HG03135 (cell line): Measurements from ENCODE around the gene RBFOX2.
"Not testable (repeated sequence)": the region's sequence is repeated elsewhere in the genome, so short reads cannot be mapped to it uniquely, and the experiment has no call there.

Experiments used
- ATAC-seq: cut with Tn5 transposase; IDR thresholded peaks from one replicate; pipeline ENCODE4 v1.9.1; 2021; ENCODE audit warnings: mild to moderate bottlenecking, moderate library complexity; ENCODE audit not compliant: unreplicated experiment

Gene RBFOX2

DNA sequence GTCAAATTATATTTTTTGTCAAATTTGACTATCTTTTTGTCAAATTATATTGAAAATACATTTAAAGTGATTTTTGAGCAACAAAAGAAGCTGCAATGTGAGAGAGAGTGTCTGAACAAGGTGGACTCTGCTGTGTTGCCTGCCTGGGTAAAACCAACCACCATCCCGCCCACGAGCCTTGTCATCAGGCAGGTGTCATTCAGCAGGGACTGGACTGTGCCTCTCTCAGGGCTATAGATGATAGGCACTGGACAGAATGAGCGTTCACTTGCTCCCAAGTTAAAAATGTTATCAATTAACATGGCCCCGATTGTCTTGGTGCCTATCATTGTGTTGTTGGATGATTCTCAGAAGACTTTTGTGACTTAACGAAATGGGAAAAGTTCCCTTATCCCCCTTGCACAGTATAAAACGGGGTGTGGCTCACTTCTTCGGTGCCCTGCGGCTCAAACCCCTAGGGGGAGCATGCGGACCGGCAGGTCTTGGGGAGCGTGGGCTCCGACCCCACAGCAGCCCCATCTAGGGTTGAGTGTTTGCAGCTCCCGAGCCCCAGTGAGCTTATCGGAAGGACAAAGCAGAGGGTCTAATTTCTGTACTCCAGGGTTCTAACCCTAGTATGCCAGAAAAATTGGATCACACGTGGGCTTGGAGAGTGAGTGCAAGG is 309.3 kb downstream of the RBFOX2 start:
- no peak for ATAC-seq

DNA sequence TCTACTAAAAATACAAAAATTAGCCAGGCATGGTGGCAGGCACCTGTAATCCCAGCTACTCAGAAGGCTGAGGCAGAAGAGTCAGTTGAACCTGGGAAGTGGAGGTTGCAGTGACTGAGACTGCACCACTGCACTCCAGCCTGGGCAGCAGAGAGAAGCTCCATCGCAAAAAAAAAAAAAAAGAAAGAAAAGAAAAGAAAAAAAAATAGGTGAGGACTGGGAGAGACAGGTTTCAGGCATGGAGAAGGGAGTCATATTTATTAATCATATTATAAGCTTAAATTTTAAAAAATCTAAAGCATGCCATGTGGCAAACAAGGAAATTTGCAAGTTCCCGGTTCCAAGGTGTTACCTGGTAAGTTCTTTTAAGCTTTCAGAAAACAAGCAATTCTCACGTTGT is 311.1 kb downstream of the RBFOX2 start, which contains the start of gene APOL5:
Gene APOL5, plus strand, starts transcription at position 301 of the 400 bp plus-strand sequence. Its CDS starts 0 bp downstream, at position 301.
- no peak for ATAC-seq

DNA sequence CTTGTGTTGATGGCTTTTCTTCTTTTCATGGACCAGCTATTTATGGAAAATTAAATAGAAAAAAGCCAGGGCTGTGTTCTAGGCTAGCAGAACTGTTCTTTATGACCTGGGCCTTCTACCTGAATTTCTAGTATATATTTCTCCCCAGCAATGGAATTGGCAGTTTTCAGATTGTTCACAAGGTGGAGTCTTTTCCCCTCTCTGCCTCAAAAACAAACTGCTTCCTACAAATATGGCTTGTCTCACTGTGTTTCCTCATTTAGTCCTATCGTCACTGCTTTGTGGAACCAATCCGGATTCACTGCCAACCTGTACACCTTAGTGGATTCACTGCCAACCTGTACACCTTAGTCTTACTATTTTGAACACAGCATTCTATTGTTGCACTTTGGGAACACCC is 316.0 kb downstream of the RBFOX2 start:
- ATAC-seq = no peak

DNA sequence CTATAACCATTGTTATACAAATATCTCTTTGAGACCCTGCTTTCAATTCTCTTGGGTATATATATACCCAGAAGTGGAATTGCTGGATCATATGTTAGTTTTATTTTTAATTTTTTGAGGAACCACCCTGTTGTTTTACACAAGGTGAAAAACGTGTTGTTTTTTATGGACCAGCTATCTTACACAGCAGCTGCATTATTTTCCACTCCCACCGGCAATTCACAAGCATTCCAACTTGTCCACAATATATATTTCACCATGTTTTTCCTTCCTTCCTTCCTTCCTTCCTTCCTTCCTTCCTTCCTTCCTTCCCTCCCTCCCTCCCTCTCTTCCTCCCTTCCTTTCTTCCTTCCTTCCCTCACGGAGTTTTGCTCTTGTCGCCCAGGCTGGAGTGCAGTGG is 317.3 kb downstream of the RBFOX2 start:
- no peak for ATAC-seq

DNA sequence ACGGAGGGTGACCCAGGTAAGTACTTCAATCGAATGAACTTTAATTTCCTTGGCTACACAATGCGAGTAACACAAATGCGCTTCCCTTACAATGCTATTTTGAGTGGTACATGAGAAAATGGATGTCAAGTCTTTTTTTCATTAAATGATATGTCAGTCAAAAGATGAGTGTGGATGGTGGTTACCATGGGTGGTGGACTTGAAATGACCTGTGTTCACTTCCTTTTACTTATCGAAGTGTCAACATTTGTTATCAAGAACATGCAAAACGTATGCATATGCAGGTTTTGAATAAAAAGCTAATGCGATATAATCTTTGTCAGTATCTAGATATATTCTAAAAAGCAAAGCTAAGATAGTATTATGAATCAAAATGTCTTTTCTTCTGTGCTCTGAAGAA is 319.7 kb downstream of the RBFOX2 start:
- ATAC-seq = no peak

DNA sequence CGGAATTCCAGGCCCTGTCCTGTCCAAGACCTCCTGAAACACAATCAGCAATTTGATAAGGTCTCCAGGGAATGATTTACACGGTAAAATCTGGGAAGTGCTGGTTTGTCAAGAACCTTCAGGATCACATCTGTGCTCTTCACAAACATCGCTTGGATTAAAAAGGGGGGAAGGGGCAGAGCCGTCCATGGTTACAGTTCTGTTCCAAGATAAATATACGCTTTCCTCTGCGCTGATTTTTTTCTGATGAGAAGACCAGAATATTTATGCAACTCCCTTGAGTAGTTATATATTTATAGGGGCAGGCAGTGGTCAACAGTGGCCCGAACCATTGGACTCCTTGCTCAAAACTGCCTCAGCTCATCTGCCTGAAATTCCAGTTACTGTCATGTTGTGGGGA is 320.2 kb downstream of the RBFOX2 start:
- ATAC-seq = no peak

DNA sequence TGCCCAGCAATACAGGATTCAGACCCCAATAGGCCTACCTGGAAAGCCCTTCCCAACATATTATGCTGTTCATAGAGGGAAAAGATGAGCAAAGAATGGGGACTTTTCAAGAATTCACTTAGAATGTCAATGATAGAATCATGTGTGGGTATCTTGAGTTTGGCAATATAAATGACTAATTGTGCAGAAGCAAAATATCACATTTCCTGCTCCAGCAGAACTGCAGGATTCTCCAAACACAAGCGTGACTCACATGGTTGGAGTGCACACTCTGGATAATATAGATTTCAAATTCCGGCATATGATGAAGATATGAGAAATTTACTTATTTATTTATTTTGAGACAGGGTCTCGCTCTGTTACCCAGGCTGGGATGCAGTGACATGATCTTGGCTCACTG is 323.5 kb downstream of the RBFOX2 start:
- no peak for ATAC-seq

DNA sequence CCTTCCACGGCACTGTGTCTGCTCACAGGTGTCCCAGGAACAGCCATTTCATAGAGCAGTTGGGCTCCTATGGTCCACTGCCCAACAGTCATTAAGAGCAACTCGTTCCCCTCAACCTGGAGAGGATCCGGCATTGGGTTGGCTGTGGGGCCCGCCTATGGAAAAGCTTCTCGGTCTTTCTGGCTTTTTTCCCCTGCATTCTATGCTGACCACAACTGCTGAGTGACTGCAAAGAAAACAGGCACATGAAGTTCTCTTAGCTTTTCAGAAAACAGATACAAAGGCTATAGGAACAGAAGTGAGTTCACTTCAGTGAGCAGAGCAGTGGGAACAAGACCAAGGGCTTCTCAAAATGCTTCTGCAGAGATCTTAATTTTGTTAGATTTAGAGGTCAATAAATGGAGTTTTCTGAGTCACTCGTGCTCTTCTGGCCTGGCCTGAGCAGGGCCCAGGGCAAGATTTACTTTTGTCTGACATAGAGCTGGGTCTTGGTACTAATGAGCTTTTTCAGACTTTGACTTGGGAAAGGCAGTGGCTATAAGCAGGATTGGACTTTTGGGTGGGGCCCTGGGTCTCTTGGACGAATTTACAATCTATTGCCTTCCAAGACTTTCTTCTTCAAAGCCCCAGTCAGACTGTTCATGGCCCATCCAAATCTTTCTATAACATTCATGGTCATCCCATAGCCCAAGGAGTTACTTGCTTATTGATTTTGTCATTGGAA is 324.6 kb downstream of the RBFOX2 start:
- ATAC-seq = no peak

DNA sequence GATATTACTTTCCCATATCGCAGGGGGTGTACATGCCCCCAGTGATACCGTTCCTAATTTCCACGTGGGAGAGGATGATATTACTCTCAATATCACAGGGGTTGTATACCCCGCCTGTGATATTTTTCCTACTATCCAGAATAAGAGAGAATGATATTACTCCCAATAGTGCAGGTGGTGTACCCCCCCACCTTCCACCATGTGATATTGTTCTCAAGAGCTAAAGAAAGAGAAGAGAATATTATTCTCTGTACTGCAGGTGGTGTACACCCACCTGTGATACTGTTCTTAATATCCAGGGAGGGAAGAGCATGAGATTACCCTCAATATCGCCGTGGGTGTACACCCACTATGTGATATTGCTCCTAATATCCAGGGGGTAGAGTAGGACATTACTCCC is 328.8 kb downstream of the RBFOX2 start:
- not testable (repeated sequence) for ATAC-seq

DNA sequence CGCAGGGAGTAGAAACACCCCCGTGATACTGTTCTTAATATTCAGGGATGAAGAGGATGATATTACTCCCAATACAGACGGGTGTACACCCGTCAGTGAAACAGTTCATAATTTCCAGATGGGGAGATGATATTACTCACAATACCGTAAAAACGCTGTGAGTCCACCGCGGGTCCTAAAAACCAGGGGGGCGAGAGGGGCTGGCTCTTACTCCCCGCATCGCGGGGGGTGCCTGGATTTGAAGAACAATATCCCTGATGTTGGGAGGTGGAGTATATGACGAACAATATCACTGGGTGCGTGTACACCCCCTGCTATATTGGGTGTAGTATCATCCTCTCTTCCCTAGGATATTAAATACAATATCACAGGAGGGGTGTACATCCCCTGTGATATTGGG is 331.5 kb downstream of the RBFOX2 start:
- no peak for ATAC-seq

DNA sequence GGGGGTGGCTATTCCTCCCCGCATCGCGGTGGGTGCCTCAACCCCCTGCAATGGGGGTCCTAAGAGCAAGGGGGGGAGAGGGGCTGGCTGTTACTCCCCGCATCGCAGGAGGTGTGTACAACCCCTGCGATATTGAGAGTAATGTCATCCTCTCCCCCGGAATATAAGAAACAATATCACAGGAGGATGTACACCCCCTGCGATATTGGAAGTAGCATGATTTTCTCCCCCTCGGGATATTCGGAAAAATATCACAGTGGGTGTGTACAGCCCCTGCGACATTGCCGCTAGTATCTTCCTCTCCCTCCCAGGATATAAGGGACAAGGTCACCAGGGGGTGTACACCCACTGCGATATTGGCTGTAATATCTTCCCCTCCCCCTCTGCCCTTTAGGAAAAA is 333.4 kb downstream of the RBFOX2 start:
- no peak for ATAC-seq

DNA sequence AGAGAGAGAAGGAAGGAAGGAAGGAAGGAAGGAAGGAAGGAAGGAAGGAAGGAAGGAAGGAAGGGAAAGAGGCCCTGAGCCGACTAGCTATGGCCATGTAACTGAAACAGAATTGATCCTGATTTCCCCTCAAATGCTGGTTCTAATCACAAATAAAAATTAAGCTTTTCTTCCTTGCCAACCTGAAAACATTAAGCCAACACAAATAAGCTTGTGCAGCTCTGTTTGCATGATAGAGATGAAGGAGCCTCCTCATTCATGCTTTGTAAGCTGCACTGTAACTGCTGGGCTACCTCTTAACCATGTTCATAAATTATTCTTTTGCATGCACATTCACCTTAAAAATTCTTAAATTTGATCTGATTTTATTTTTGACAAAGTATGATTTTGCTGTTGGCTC is 338.6 kb downstream of the RBFOX2 start:
- ATAC-seq = no peak

DNA sequence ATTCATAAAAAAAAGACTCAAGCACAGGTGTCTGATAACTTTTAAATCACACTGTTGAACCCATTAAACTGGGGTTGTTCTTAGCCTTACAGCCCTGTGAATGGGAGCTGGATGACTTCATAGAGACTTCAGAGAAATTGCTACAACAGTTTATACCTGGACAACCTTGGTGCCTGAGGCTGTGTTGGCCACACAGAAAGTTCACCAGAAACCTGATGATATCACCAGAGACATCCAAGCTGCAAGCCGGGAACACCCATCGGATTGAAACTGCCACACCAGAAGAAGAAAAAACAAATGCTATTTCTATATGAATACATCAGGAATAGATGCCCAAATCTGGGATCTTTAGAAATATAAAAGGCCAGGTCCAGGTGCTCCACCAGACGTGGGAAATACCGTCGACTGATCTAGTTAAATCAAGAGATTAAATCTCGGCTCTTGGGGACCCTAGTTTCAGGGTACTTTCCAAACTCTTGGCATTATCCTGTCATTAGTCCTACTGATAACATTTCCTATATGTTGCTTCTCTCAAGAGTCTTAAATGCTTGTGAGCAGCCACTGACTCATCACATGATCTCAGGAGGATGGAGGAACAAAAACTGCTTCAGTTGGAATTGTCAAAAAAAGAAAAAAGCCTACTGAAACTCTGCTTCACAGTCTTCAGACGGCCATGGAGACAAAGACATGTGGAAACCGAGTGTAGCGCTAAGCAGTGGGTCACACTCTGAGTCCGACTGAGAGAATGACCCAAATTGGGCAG is 339.5 kb downstream of the RBFOX2 start:
- ATAC-seq = no peak
